Left kidney (tissue), 8 donors: ENCODE data around the gene TRAPPC1. TPM values are rescaled to one million over a fixed set of nuclear protein-coding genes. Genes with fewer than 3 reads are reported as not detected.
"Not testable (repeated sequence)": the region's sequence is repeated elsewhere in the genome, so short reads cannot be mapped to it uniquely, and the experiment has no call there.

Source experiments
- DNase-seq: peaks from one replicate; pipeline ENCODE4 v3.0.0-alpha.2; 2013
- long read RNA-seq, 8 donors: transcript quantifications; one replicate each; lab custom pipeline, GENCODE V29; 2026
- polyA plus RNA-seq: library from polyadenylated mRNA; unstranded; fragments of 120-200 nt; gene quantifications from one replicate; pipeline ENCODE4 v1.2.1, GENCODE V29; 2013; ENCODE audit not compliant: insufficient read length

TRAPPC1 gene
- 125 TPM for polyA plus RNA-seq
- long read RNA-seq, donor 1, transcript TRAPPC1-201 (4 exons, 811 nt): major isoform, 75 of 90 reads
- long read RNA-seq, donor 1, transcript TRAPPC1-202 (5 exons, 759 nt): minor isoform, 10 of 90 reads
- long read RNA-seq, donor 1, partial matches to known transcripts: 5 of 90 reads
- long read RNA-seq, donor 1, other reads (novel, unspliced or antisense): 0 of 90 reads
- long read RNA-seq, donor 2, transcript TRAPPC1-202 (5 exons, 759 nt): minor isoform, 8 of 73 reads
- long read RNA-seq, donor 2, transcript TRAPPC1-201 (4 exons, 811 nt): major isoform, 62 of 73 reads
- long read RNA-seq, donor 2, partial matches to known transcripts: 0 of 73 reads
- long read RNA-seq, donor 2, other reads (novel, unspliced or antisense): 0 of 73 reads
- long read RNA-seq, donor 3, transcript TRAPPC1-202 (5 exons, 759 nt): minor isoform, 6 of 61 reads
- long read RNA-seq, donor 3, transcript TRAPPC1-201 (4 exons, 811 nt): major isoform, 48 of 61 reads
- long read RNA-seq, donor 3, partial matches to known transcripts: 5 of 61 reads
- long read RNA-seq, donor 3, other reads (novel, unspliced or antisense): 0 of 61 reads
- long read RNA-seq, donor 4, partial matches to known transcripts: 0 of 2 reads
- long read RNA-seq, donor 4, other reads (novel, unspliced or antisense): 0 of 2 reads
- long read RNA-seq, donor 5, transcript TRAPPC1-201 (4 exons, 811 nt): major isoform, 87 of 119 reads
- long read RNA-seq, donor 5, transcript TRAPPC1-202 (5 exons, 759 nt): minor isoform, 14 of 119 reads
- long read RNA-seq, donor 5, partial matches to known transcripts: 6 of 119 reads
- long read RNA-seq, donor 5, other reads (novel, unspliced or antisense): 9 of 119 reads
- long read RNA-seq, donor 6, transcript TRAPPC1-201 (4 exons, 811 nt): major isoform, 53 of 67 reads
- long read RNA-seq, donor 6, transcript TRAPPC1-202 (5 exons, 759 nt): minor isoform, 9 of 67 reads
- long read RNA-seq, donor 6, partial matches to known transcripts: 5 of 67 reads
- long read RNA-seq, donor 6, other reads (novel, unspliced or antisense): 0 of 67 reads
- long read RNA-seq, donor 7, transcript TRAPPC1-201 (4 exons, 811 nt): major isoform, 83 of 112 reads
- long read RNA-seq, donor 7, transcript TRAPPC1-202 (5 exons, 759 nt): minor isoform, 13 of 112 reads
- long read RNA-seq, donor 7, partial matches to known transcripts: 0 of 112 reads
- long read RNA-seq, donor 7, other reads (novel, unspliced or antisense): 14 of 112 reads
- long read RNA-seq, donor 8, transcript TRAPPC1-201 (4 exons, 811 nt): major isoform, 23 of 28 reads
- long read RNA-seq, donor 8, transcript TRAPPC1-202 (5 exons, 759 nt): minor isoform, 5 of 28 reads
- long read RNA-seq, donor 8, partial matches to known transcripts: 0 of 28 reads
- long read RNA-seq, donor 8, other reads (novel, unspliced or antisense): 0 of 28 reads

- DNase-seq: peak; percentile 99
Observed at GRCh38 chr17:7931709-7932482, at the start of gene TRAPPC1, which contains the start of gene CNTROB. Gene TRAPPC1, minus strand, starts transcription at chr17:7931946. Its CDS starts 117 bp downstream, at chr17:7931829. Gene CNTROB, plus strand, starts transcription at chr17:7932206. Its CDS starts 874 bp downstream, at chr17:7933080.

- DNase-seq: no peak
Observed at GRCh38 chr17:7977805-7978204, 46.1 kb upstream of the TRAPPC1 start.

- DNase-seq: no peak
Observed at GRCh38 chr17:7977039-7977438, 45.3 kb upstream of the TRAPPC1 start.

GRCh38 chr17:7974638-7975131, 42.9 kb upstream of the TRAPPC1 start:
- no peak for DNase-seq

GRCh38 chr17:7972131-7972785, 40.5 kb upstream of the TRAPPC1 start:
- DNase-seq: no peak

- DNase-seq: no peak
Observed at GRCh38 chr17:7971651-7972050, 39.9 kb upstream of the TRAPPC1 start.

- DNase-seq: no peak
Observed at GRCh38 chr17:7969433-7969832, 37.7 kb upstream of the TRAPPC1 start.

- DNase-seq: no peak
Observed at GRCh38 chr17:7967751-7968150, 36.0 kb upstream of the TRAPPC1 start.

- no peak for DNase-seq
Observed at GRCh38 chr17:7961421-7961820, 29.7 kb upstream of the TRAPPC1 start.

- DNase-seq: no peak
Observed at GRCh38 chr17:7959503-7960253, 27.9 kb upstream of the TRAPPC1 start.

- peak; percentile 13 for DNase-seq
Observed at GRCh38 chr17:7956228-7956965, 24.7 kb upstream of the TRAPPC1 start.

- DNase-seq: no peak
Observed at GRCh38 chr17:7955414-7956227, 23.9 kb upstream of the TRAPPC1 start.

GRCh38 chr17:7953266-7953665, 21.5 kb upstream of the TRAPPC1 start:
- not testable (repeated sequence) for DNase-seq

GRCh38 chr17:7951143-7951792, 19.5 kb upstream of the TRAPPC1 start:
- DNase-seq: no peak

GRCh38 chr17:7950578-7950977, 18.8 kb upstream of the TRAPPC1 start:
- no peak for DNase-seq

GRCh38 chr17:7947651-7948050, 15.9 kb upstream of the TRAPPC1 start:
- DNase-seq: no peak

- no peak for DNase-seq
Observed at GRCh38 chr17:7946441-7946840, 14.7 kb upstream of the TRAPPC1 start.
